ENCODE results near the gene VASP. TPM values are rescaled to one million over a fixed set of nuclear protein-coding genes. Genes with fewer than 3 reads are reported as not detected.

Gene VASP
- total RNA-seq, 2 donors from 2014 or later = 236 to 261 TPM

DNA sequence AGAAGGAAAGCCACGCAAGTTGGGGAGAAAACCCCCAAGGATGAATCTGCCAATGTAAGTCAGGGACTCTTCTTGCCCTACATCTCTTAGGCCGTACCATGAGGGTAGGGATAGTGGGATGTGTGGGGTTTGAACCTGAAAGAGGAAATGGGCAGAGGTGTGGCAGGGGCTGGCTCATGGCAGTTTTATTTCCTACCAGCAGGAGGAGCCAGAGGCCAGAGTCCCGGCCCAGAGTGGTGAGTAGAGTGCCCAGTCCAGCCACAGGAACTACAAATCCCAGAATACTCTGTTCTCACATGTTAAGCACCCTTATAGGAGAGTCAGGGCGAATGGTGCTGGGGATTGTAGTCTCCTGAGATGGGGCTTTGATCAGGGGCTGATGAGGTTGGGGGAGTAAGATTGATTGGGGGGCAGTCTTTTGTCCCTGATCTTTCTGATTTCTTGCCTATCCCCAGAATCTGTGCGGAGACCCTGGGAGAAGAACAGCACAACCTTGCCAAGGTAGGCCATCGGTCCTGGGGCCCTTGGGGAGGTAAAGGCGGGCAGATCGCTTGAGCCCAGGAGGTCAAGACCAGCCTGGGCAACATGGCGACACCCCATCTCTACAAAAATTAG is 16.5 kb downstream of the VASP start:
- H3K4me1 ChIP-seq = peaks cover 4% of the 10 kb centered on the region
- intact Hi-C loops (cut with DNase I) = loop anchor here (5.0 to 10.0 kb wide), 2 partner anchors 34 to 121 kb away; no protein-coding TSS in a partner anchor
- H3K36me3 ChIP-seq = peaks cover 14% of the 10 kb centered on the region
- DNase-seq = peak; percentile 81
- peak overlapping the region in 1 of 2 donors; percentile 32 for H3K9ac ChIP-seq (ENCODE audit: low read depth in 2 of 2, low read length in 2 of 2)
- H3K9me3 ChIP-seq = no peaks in the 10 kb centered on the region
- H3K27me3 ChIP-seq = no peaks in the 10 kb centered on the region
- no peak overlapping the region for H3K27ac ChIP-seq
- TF ChIP-seq, protein P1, sequence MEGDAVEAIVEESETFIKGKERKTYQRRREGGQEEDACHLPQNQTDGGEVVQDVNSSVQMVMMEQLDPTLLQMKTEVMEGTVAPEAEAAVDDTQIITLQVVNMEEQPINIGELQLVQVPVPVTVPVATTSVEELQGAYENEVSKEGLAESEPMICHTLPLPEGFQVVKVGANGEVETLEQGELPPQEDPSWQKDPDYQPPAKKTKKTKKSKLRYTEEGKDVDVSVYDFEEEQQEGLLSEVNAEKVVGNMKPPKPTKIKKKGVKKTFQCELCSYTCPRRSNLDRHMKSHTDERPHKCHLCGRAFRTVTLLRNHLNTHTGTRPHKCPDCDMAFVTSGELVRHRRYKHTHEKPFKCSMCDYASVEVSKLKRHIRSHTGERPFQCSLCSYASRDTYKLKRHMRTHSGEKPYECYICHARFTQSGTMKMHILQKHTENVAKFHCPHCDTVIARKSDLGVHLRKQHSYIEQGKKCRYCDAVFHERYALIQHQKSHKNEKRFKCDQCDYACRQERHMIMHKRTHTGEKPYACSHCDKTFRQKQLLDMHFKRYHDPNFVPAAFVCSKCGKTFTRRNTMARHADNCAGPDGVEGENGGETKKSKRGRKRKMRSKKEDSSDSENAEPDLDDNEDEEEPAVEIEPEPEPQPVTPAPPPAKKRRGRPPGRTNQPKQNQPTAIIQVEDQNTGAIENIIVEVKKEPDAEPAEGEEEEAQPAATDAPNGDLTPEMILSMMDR (IDR thresholded peaks at IDR 0.05) = peak; percentile 86
- H3K4me3 ChIP-seq = no peak overlapping the region

DNA sequence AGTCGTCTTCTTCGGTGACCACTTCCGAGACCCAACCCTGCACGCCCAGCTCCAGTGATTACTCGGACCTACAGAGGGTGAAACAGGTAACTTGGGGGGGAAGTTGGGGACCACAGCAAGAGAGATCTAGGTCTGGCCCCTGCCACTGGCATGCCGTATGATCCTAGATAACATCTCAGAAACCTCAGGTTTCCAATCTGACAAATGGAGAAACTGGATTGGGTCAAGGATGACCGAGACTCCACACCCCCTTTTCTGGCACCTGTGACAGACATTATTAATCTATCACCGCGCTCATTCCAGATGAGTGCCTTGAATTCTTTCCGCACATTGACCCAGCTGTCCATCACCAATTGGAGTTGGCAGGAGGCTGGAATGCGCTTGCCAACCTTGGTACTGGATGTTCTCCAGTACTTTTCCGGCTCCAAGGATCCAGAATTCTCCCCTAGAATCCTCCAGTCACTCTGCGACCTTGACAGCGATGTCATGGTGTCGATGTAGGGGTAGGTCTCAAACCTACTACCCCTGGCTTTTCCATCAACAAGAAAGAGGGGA is 17.4 kb downstream of the VASP start:
- H3K36me3 ChIP-seq = peaks cover 14% of the 10 kb centered on the region
- H3K27me3 ChIP-seq = no peaks in the 10 kb centered on the region
- H3K27ac ChIP-seq = no peak overlapping the region
- no peak for DNase-seq
- H3K4me1 ChIP-seq = peaks cover 4% of the 10 kb centered on the region
- H3K4me3 ChIP-seq = no peak overlapping the region
- TF ChIP-seq, protein P1 (IDR thresholded peaks at IDR 0.05) = no peak
- intact Hi-C loops (cut with DNase I) = loop anchor here (5.0 to 10.0 kb wide), 3 partner anchors 33 to 120 kb away; no protein-coding TSS in a partner anchor
- H3K9me3 ChIP-seq = no peaks in the 10 kb centered on the region
- no peak overlapping the region for H3K9ac ChIP-seq (ENCODE audit: low read depth in 2 of 2, low read length in 2 of 2)

DNA sequence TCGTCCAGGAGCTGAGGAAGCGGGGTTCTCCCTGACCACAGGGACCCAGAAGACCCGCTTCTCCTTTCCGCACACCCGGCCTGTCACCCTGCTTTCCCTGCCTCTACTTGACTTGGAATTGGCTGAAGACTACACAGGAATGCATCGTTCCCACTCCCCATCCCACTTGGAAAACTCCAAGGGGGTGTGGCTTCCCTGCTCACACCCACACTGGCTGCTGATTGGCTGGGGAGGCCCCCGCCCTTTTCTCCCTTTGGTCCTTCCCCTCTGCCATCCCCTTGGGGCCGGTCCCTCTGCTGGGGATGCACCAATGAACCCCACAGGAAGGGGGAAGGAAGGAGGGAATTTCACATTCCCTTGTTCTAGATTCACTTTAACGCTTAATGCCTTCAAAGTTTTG is 18.9 kb downstream of the VASP start:
- H3K4me1 ChIP-seq = peaks cover 4% of the 10 kb centered on the region
- peaks cover 14% of the 10 kb centered on the region for H3K36me3 ChIP-seq
- H3K27ac ChIP-seq = no peak overlapping the region
- H3K4me3 ChIP-seq = no peak overlapping the region
- H3K27me3 ChIP-seq = no peaks in the 10 kb centered on the region
- intact Hi-C loops (cut with DNase I) = loop anchor here (5.0 to 10.0 kb wide), 2 partner anchors 41 to 119 kb away; no protein-coding TSS in a partner anchor
- H3K9me3 ChIP-seq = no peaks in the 10 kb centered on the region
- TF ChIP-seq, protein P1 (IDR thresholded peaks at IDR 0.05) = no peak
- peak; percentile 73 for DNase-seq
- no peak overlapping the region for H3K9ac ChIP-seq (ENCODE audit: low read depth in 2 of 2, low read length in 2 of 2)

DNA sequence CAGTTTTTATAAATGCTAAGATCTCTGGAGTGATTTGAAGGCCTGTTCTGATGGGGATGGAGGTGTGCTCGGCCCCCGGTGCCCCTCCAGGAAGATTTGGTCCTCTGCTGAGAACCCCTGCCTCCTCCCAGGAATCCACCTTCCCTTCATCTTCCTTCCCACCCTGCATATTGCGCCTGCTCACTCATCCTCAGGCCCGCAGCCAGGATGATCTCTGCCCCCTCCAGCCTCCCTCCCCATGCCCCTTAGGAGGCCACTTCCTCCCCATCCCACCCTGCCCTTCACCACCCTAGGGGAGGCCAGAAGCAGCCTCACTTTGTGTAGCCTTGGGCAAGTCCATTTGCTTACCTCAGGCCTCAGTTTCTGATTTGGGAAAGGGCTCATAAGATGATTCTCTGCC is 19.7 kb downstream of the VASP start:
- Histone ChIP-seq H3K27ac (no peak overlapping the region), H3K9ac (ENCODE audit: low read depth in 2 of 2, low read length in 2 of 2) (no peak overlapping the region), H3K4me1 (no peaks in the 10 kb centered on the region), H3K9me3 (no peaks in the 10 kb centered on the region), H3K4me3 (no peak overlapping the region), H3K36me3 (peaks cover 14% of the 10 kb centered on the region), H3K27me3 (no peaks in the 10 kb centered on the region)
- no peak for DNase-seq
- intact Hi-C loops (cut with DNase I) = loop anchor here (5.0 to 10.0 kb wide), 2 partner anchors 40 to 118 kb away; no protein-coding TSS in a partner anchor
- TF ChIP-seq, protein P1 (IDR thresholded peaks at IDR 0.05) = no peak

DNA sequence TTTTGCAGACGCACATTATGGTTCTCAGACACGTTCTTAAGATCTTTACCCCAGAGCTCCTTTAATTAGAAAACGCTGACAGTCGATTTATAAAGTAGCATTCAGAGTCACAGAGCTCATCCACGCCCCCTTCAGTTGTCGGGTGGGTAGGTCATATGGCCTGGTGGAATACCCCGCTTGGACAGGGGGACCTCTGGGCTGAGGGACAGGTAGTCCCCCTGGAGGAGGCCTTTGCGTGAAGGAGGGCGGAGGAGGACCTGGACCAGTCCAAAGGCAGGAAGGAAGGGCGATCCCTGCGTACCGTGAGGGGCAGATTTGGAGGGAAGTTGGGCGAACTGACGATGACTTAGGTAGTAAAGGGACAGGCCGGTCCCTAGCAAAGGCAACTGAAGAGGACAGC is 20.5 kb downstream of the VASP start:
- intact Hi-C loops (cut with DNase I) = loop anchor here (5.0 to 10.0 kb wide), 2 partner anchors 40 to 117 kb away; no protein-coding TSS in a partner anchor
- H3K4me1 ChIP-seq = no peaks in the 10 kb centered on the region

More for the DNA sequence above, 20.5 kb downstream of the VASP start:
- no peak for DNase-seq
- Histone ChIP-seq H3K9me3 (no peaks in the 10 kb centered on the region), H3K9ac (ENCODE audit: low read depth in 2 of 2, low read length in 2 of 2) (no peak overlapping the region), H3K4me3 (no peak overlapping the region), H3K27me3 (no peaks in the 10 kb centered on the region), H3K27ac (peak overlapping the region; percentile 43), H3K36me3 (peaks cover 14% of the 10 kb centered on the region)
- TF ChIP-seq, protein P1 (IDR thresholded peaks at IDR 0.05) = no peak
